Measurements from ENCODE around the gene MRPL14.
"Not testable (repeated sequence)": the region's sequence is repeated elsewhere in the genome, so short reads cannot be mapped to it uniquely, and the experiment has no call there.

MRPL14 gene

DNA sequence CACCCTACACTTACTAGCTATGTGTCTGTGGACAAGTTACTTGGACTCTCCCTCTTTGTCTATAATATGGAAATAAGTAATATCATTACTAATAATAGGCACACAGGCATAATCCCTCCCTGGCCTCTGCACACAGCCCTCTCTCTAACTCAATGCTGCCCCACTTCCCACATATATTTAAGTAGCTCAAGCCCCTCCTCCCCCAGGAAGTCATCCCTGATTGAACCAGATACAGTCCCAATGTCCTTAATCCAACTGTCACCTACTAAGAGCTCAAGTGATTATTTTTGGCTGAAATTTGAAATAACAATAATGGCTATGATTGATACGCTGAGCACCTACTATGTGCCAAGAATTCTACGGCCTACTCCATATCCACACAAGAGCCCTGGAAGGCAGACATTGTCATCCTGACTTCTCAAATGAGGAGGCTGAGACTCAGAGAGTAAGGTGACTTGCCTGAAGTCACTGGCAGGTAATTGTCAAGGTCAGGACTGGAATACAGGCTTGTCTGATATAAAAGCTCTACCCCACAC, 29.4 kb downstream of the MRPL14 start:
- no peak for DNase-seq (ENCODE audit: low spot score)

DNA sequence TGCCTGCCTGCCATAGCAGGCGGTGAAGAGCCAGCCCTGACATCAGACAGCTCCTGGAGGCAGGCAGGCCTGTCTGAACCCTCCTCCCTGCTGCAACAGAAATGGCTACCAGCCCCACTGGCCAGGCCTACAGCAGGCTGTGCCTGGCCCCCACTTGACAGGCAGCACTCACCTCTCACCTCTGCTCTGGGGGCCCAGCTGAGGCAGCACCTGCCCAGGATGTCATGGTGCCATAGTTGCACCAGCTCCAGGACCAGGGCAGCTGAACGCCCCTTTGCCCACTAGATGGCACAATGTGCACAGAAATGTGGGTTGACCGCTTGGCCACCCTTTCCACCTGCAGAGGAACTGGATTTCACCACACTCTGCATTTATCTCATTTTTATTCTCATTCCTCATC, 30.6 kb downstream of the MRPL14 start:
- peak; percentile 87 for DNase-seq (ENCODE audit: low spot score)

DNA sequence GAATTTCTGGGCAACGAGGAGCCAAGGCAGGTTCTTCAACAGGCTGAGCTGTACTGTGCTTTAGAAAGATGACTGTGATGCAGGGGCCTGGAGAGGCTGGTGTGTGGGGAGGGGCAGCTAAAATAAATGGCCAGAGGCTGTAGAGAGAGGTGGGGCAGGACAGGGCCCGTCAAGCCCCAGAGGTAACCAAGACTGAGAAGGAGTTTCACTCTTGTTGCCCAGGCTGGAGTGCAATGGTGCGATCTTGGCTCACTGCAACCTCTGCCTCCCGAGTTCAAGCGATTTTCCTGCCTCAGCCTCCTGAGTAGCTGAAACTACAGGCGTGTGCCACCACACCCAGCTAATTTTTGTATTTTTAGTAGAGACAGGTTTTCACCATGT, 32.0 kb downstream of the MRPL14 start:
- not testable (repeated sequence) for DNase-seq (ENCODE audit: low spot score)

DNA sequence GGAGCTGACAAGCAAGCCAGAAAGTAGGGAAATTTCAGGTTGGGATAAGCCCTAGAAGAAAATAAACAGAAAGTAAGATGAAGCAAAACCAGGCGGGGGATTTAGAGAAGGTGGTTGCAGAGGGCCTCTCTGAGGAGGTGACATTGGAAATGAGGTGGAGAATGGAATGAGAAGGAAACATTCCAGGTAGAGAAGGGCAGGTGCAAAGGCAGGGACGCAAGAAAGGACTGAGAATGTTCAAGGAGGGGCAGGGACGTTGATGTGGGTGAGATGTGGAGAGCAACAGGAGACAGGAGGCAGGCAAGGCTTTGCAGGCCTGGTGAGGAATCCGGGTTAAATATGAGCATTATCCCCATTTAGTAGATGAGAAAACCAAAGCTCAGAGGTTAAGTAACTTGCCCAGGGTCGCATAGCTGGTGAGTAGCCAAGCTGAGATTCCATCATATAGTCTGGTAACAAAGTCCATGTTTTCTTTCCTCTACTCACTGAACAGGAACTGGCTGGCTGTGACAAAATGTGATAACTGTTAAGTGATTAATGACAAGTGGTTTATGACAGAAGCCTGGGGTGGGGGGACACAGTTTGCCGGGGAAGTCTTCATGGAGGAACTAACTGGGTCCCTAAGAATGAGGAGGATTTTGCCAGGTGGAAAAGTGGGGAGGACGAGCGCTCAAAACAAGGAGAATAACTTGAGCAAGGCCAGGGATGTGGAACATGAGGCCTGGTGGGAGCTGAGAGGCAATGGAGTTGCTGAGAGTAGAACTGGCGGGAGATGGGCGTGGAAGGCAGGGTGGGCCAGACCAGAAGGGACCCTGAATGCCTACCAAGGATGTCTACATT, 32.6 kb downstream of the MRPL14 start:
- DNase-seq (ENCODE audit: low spot score), result no peak

DNA sequence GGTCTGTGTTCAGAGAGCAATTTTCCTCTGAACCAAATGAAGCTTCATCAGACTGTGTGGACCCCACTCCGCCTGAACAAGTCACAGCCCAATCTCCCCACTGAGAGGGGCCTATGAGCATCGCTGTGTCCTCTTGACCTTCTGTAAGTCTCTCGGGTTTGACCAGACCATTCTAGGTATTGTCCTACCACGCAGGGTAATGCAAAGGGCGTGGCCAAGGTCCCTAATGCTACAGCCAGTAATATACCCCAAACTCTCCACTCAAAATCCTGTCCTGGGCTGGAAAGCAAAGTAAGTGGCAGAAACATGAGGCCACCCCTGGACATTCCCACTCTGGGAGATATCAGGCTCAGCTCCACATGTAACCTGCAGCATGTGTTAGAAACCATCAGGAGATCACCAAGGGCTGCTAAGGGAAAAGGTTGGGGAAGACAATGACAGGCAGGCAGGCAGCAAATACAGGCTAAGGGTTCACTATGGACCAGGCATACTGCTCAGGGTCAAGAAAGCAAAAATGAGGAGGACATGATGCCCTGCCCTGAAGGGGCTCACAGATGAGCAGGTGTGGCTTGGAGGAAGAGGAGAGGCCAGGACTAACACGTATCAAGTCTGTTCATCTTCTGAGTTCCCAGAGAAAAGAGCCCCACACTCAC, 33.4 kb downstream of the MRPL14 start:
- DNase-seq (ENCODE audit: low spot score), result no peak

DNA sequence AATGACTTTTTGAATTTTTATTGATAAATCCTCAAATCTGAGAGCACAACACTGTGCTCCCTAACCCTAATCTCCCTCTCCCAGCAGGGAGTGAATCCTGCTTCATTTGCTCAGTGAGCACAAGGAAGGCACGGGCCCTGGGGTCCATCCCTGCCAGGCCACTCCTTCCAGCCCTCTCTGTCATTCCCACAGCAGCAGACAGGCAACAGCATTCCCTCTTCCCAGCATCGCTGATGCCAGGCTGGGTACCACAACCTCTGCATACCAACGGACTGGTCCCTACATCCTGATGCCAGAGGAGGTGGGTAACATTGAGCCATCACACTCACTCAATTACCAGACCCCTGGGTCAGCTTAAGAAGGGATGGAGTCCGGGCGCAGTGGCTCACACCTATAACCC, 34.2 kb downstream of the MRPL14 start:
- DNase-seq (ENCODE audit: low spot score), result no peak

DNA sequence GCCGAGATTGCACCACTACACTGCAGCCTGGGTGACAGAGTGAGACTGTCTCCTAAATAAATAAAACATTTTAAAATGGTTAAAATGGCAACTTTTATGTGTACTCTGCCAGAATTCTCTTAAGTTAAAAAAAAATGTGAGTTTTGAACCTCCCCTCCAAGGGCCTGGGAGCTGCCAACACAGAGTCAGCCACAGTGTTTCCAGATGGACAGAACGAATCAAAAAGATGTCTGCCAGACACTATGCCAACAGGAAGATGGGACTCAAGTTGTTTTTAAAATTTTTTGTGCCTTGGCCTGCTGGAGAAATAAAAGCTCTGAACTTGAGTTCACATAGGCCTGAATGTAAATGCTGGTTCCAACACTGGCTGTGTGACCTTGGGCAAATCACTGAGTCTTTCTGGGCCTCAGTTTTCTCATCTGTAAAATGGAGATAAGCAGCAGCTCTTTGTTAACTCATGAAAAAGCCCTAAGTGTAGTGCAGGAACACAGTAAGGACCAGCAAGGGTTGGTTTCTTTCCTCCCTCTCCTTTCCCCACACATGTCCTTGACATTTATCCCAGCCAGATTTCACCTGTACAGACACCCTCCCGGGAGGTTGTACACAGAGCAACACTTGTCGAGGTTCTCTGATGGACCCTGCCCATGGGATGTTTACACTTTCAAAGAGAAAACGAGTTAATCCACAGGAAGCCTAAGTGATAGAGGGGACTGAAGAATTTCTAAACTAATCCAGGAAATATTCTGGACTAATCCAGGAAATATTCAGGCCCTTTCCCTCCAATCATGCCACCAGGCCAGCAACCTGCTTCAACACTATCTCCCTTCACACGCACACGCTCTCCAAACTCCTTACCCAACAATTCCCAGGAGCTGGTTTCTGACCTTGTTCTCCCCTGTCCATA, 35.0 kb downstream of the MRPL14 start:
- DNase-seq (ENCODE audit: low spot score), result no peak

DNA sequence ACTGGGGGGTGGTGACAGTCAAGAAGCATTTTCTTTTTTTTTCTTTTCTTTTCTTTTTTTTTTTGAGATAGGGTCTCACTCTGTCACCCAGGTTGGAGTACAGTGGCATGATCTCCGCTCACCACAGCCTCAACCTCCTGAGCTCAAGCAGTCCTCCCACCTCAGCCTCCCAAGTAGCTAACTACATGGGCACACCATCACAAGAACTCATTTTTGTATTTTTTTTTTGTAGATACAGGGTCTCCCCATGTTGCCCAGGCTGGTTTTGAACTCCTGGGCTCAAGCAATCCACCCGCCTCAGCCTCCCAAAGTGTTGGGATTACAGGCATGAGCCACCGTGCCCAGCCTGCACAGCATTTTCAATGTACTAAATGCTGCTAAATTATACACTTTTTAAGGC, 35.9 kb downstream of the MRPL14 start:
- not testable (repeated sequence) for DNase-seq (ENCODE audit: low spot score)

DNA sequence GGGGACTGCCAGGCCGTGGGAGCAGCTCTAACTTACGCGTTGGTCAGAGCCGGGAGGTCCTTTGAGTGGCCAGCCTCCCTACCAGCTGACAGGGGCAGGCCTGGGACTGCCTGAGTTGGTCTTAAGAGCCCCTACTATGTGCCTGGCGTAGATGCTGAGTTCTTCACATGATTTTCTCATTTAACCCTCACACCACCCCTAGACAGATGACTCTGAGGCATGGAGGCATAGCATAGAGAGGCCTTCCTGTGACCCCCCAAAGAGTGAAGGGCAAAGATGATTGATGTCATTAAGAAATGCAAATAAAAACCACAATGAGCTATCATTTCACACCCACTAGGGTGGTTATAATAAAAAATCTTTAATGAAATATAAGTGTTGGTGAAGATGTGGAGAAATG, 36.8 kb downstream of the MRPL14 start:
- no peak for DNase-seq (ENCODE audit: low spot score)

DNA sequence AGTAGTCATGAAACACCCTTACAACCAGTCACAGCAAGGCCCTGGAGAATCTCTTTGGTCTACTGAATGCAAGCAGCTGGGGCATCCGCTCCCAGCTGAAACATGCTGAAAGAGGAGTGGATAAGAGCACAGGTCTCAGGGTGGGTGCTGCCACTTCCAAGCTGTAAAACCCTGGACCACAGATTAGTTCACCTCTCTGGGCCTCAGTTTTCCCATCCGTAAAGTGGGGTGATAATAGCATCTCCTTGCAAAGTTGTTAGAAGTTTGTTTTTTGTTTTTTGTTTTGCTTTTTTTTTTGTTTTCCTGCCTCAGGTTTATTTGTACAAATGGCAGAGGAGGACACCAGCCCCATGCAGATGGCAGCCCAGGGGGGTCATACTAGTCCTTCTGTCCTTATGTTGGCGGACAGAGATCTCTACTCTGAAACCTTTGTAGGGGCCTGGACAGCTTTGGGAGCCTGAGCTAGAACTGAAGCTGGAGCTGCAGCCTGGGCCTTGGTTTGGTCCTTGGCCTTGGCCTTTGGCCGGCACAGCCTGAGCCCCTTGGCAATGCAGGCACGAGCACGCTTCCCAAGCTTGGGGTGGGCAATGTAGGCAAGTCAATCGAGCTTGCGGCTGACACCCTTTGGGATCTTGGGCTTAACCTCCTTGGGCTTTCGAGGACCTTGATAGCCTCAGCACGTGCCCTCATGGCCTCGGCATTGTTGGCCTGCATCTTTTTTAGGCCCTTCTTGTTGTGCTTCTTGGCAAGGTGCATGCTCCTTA, 38.2 kb downstream of the MRPL14 start:
- DNase-seq (ENCODE audit: low spot score), result no peak

DNA sequence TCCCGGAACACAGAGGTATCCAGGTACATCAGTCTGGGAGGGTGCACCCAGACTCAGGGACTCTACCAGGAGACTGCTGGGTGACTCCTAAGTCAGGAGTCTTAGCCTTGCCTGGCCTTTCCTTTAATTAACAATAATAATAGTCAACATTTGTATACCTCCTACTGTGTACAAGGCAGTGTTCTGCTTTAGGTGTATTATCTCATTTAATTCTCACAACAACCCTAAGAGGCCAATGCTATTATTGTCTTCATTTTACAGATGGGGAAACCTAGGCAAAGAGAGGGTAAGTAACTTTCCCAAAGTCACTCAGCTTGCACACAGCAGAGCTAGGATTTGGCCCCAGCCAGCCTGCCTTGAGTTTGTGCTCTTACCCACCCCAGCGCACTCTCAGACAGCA, 39.6 kb downstream of the MRPL14 start:
- DNase-seq (ENCODE audit: low spot score), result no peak

DNA sequence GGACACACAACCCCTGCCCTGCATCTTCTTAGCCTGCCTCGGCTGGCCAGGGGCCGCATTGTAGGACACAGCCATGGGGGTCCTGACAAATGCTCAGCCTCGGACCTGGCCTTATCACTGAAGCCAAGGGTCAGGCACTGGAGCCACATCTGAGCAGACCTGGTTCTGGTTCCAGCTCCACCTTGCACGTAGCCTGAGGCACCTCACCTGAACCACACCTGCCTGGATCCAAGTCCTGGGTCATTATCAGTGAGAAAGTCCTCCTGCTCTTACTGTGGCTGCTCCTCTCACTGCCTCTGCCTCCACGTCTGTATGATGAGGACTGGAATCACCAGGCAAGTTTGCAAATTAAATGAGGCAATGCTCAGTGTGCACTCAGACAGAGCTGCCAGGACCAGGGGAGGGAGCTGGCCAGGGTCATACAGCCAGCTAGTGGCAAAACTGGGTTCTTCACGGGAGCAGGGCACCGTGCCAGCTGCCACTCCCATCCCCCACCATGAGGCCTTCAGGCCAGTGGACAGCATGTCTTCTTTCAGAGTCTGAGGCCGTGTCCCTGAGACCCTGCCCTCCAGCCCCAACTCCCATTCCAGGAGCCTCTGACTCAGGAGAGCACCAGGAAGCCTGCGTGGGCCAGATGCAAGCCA, 40.2 kb downstream of the MRPL14 start:
- DNase-seq (ENCODE audit: low spot score), result peak; percentile 28

DNA sequence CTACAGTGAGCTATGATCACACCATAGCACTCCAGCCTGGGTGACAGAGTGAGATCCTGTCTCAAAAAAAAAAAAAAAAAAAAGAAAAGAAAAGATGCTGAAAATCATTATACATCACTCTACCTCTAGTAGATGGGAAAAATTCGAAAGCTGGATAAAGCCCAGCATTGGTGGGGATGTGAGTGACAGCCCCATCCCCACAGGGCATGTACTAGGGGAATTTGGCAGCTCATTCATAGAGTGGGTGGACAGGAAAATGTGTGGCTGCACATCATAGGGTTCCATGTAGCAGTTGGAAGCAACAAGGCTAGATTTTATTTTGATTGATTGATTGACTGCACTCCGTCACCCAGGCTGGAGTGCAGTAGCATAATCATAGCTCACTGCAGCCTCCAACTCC, 42.0 kb downstream of the MRPL14 start:
- no peak for DNase-seq (ENCODE audit: low spot score)

DNA sequence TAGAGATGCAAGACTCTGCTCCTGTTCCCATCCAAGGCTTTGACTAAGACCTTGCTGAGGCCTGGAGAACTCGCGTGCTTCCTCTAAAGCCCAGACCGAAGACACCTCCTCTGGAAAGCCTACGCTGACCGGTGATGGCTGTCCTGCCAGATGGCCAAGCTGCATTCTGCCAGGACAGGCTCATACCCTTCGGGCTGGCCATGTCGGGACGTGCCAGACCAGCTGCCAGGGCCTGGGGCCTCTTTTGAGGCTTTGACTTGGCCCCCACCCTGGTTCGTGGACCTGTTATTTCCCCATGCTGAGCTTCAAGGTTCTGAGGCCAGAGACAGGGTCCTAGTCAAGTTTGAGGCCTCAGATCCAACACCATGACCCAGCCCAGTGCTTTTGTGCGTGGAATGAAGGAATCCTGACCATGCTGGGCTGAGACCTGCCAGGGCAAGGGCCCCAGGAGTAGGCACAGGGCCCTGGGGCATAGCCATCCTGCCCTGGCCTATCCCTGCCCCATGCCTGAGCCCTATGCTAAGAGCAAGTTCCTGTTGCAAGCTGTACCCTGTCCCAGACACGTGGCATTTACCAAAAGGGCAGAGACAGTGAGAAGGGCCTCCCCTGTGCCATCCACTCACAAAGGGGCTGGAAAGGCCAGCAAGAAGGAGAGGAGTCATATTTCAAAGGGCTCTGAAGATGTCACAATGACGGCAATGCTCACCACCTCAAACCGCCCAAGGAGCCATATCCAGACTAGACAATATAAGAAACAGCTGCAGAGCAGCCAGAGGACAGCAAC, 42.8 kb downstream of the MRPL14 start:
- DNase-seq (ENCODE audit: low spot score), result no peak

DNA sequence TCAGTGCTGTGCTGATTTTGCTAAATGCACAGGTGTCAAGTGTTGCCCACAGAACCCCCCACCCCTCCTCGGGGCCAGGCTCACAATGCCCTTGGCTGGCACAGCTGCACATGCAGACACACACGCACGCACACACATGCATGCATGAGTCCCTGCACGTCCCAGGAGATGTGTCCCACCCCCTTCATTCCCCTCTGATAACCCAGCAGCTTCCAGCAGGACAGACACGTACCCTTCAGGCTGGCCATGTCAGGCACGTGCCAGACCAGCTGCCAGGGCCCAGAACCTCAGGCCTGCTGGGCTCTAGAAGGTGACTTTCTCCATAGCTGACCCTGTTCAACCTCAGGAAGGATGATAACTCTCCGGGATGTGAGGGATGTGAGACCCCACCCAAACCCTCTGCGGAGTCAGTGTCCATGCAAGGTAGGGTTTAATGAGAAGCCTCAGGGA, 44.4 kb downstream of the MRPL14 start:
- no peak for DNase-seq (ENCODE audit: low spot score)

DNA sequence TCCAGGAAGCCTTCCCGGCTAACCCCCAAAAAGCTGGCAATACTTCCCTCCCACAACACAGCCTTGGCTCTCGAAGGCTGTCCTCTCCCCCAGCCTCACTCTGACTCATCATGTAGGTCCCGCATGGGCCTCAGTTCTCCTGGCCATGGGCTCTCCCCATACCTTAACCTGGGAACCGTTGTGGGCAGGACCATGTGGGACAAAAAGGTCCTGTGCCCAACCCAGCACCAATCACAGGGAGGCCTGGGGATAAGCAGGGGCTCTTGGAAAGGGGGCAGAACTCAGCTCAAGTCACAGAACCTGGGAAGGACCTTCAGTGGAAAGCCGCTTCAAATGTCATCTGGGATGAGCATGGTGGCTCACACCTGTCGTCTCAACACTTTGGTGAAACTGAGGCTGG, 45.5 kb downstream of the MRPL14 start:
- no peak for DNase-seq (ENCODE audit: low spot score)

DNA sequence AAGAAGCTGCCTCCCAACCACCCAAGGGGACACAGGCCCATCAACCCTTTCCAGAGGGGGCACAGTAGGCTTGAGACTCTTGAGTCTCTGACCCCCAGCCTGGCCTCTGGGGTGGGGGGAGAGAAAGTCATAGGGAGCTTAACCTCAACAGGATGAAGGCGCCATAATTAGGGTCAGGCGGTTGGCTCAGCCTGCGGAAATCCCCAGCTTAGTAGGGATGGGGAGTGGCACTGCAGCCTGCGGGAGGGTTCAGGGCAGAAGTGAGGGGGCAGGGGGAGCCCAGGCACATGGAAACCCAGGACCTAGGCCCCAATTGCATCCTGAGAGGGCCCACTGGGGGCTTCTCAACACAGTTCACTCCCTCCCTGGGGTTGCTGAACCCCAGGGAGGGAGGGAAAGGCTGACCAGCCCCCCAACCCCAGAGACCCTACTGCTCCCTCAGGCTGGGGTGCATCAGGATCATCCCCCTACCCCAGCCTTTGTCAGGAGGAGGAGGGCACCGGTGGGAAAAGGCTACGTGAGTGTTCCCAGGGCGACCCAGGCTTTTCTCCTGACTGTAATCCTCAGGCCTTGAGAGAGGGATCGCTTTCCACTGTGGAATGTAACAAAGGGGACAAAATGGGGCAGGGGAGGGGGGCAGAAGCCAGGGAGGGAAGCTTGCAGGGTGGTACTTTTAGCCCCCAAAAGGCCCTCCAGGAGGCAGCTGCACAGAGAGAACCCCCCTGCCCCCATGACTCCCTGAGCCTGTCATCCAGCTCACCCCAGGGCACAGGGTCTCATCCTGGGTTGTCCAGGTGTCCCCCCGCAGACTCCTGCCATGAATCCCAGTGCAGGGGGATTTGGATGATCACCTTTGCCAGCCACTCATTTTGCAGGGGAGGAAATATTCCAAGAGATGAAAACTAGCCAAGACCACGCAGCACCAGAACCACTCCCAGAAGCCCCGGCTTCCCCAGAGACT, 46.4 kb downstream of the MRPL14 start:
- no peak for DNase-seq (ENCODE audit: low spot score)

DNA sequence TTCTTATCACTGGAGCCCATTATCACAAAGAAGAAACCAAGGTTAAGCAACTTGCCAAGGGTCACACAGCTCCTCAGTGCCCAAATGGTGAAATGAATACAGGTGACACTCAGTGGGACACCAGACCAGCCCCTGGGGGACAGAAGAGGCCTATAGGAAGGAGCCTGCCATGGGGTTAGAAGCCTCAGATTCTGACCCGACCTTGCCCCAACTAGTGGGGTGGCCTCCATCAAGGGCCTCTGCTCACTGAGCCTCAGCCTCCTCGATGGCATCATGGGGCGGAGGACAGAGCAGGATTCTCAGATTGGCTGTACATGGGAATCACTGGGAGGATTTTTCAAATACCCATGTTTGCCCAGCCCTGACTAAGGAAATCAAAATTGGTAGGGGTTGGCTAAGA, 47.6 kb downstream of the MRPL14 start:
- no peak for DNase-seq (ENCODE audit: low spot score)
